Measurements from ENCODE around the gene C4A.
"Not testable (repeated sequence)": the region's sequence is repeated elsewhere in the genome, so short reads cannot be mapped to it uniquely, and the experiment has no call there.

The C4A gene

GRCh38 chr6:31981744-31982143 is at the start of gene C4A:
C4A (plus strand) TSS chr6:31982057; CDS start chr6:31982108, 51 bp downstream.
- not testable (repeated sequence) for H3K4me1 Mint-ChIP-seq; ATAC-seq (replicated peaks); H3K9me3 Mint-ChIP-seq; H3K27ac Mint-ChIP-seq; H3K4me3 Mint-ChIP-seq; H3K27me3 Mint-ChIP-seq; DNase-seq
- H3K36me3 Mint-ChIP-seq, result peaks cover 2 to 16% of the 10 kb centered on the region in 2 donors

GRCh38 chr6:31932137-31932536 is 49.7 kb upstream of the C4A start:
- DNase-seq; ATAC-seq (replicated peaks); H3K36me3 Mint-ChIP-seq; H3K4me1 Mint-ChIP-seq; H3K9me3 Mint-ChIP-seq; H3K4me3 Mint-ChIP-seq; H3K27ac Mint-ChIP-seq: not testable (repeated sequence)
- peaks cover 15 to 16% of the 10 kb centered on the region in 2 donors for H3K27me3 Mint-ChIP-seq

- Mint-ChIP-seq H3K4me1 (no peaks in the 10 kb centered on the region), H3K27me3 (peaks cover 9 to 15% of the 10 kb centered on the region in 2 donors), H3K36me3 (no peaks in the 10 kb centered on the region), H3K9me3 (no peaks in the 10 kb centered on the region), H3K27ac (no peak overlapping the region), H3K4me3 (no peak overlapping the region)
- ATAC-seq (replicated peaks) (no peak), DNase-seq (no peak)
Measured at GRCh38 chr6:31933537-31933936, 48.3 kb upstream of the C4A start.

GRCh38 chr6:31935021-31935420 is 46.8 kb upstream of the C4A start:
- no peaks in the 10 kb centered on the region for H3K4me1 Mint-ChIP-seq
- H3K4me3 Mint-ChIP-seq, result no peak overlapping the region
- no peak overlapping the region for H3K27ac Mint-ChIP-seq
- no peaks in the 10 kb centered on the region for H3K9me3 Mint-ChIP-seq
- ATAC-seq (replicated peaks) (no peak), DNase-seq (no peak)
- peaks cover 9 to 12% of the 10 kb centered on the region in 2 donors for H3K27me3 Mint-ChIP-seq
- no peaks in the 10 kb centered on the region for H3K36me3 Mint-ChIP-seq

- H3K36me3 Mint-ChIP-seq, result no peaks in the 10 kb centered on the region
- no peaks in the 10 kb centered on the region for H3K9me3 Mint-ChIP-seq
- H3K27ac Mint-ChIP-seq, result no peak overlapping the region
- H3K4me3 Mint-ChIP-seq, result no peak overlapping the region
- peaks cover 12 to 15% of the 10 kb centered on the region in 2 donors for H3K27me3 Mint-ChIP-seq
- H3K4me1 Mint-ChIP-seq, result no peaks in the 10 kb centered on the region
- ATAC-seq (replicated peaks), result no peak
- no peak for DNase-seq
Measured at GRCh38 chr6:31935823-31936222, 46.0 kb upstream of the C4A start.

GRCh38 chr6:31940256-31940664 is 41.6 kb upstream of the C4A start:
- Mint-ChIP-seq H3K4me3 (no peak overlapping the region), H3K27ac (no peak overlapping the region), H3K27me3 (peaks cover 23 to 38% of the 10 kb centered on the region in 2 donors), H3K9me3 (no peaks in the 10 kb centered on the region), H3K4me1 (peaks cover 0 to 2% of the 10 kb centered on the region in 2 donors), H3K36me3 (no peaks in the 10 kb centered on the region)
- DNase-seq, result no peak
- no peak for ATAC-seq (replicated peaks)

- DNase-seq (no peak), ATAC-seq (replicated peaks) (no peak)
- Mint-ChIP-seq H3K36me3 (no peaks in the 10 kb centered on the region), H3K4me1 (peaks cover 0 to 8% of the 10 kb centered on the region in 2 donors), H3K4me3 (no peak overlapping the region), H3K27ac (no peak overlapping the region), H3K9me3 (no peaks in the 10 kb centered on the region), H3K27me3 (peaks cover 27 to 41% of the 10 kb centered on the region in 2 donors)
Measured at GRCh38 chr6:31943742-31944141, 38.1 kb upstream of the C4A start.

GRCh38 chr6:31945154-31945506 is 36.7 kb upstream of the C4A start:
- Mint-ChIP-seq H3K36me3 (peaks cover 0 to 3% of the 10 kb centered on the region in 2 donors), H3K4me1 (peaks cover 0 to 8% of the 10 kb centered on the region in 2 donors), H3K9me3 (no peaks in the 10 kb centered on the region), H3K27ac (no peak overlapping the region), H3K27me3 (peaks cover 27 to 41% of the 10 kb centered on the region in 2 donors), H3K4me3 (no peak overlapping the region)
- ATAC-seq (replicated peaks) (no peak), DNase-seq (no peak)

GRCh38 chr6:31945507-31946369 is 36.1 kb upstream of the C4A start, which contains the start of gene CFB:
CFB (plus strand) TSS chr6:31946095; CDS start chr6:31946222, 127 bp downstream.
- Mint-ChIP-seq H3K9me3 (no peaks in the 10 kb centered on the region), H3K27ac (no peak within 1 kb of the TSS), H3K4me1 (peaks cover 0 to 8% of the 10 kb centered on the region in 2 donors), H3K27me3 (peaks cover 27 to 36% of the 10 kb centered on the region in 2 donors), H3K36me3 (peaks cover 0 to 4% of the 10 kb centered on the region in 2 donors), H3K4me3 (no peak within 1 kb of the TSS)
- ATAC-seq (replicated peaks), result peak; percentile 35 to 38
- DNase-seq, result no peak

GRCh38 chr6:31946370-31946885 is 35.4 kb upstream of the C4A start:
- no peak for ATAC-seq (replicated peaks)
- Mint-ChIP-seq H3K9me3 (no peaks in the 10 kb centered on the region), H3K36me3 (peaks cover 0 to 10% of the 10 kb centered on the region in 2 donors), H3K27ac (no peak overlapping the region), H3K4me3 (no peak overlapping the region), H3K4me1 (peaks cover 0 to 8% of the 10 kb centered on the region in 2 donors), H3K27me3 (peaks cover 27 to 36% of the 10 kb centered on the region in 2 donors)
- no peak for DNase-seq

GRCh38 chr6:31947070-31947675 is 34.7 kb upstream of the C4A start:
- H3K4me1 Mint-ChIP-seq, result peaks cover 0 to 8% of the 10 kb centered on the region in 2 donors
- peaks cover 0 to 10% of the 10 kb centered on the region in 2 donors for H3K36me3 Mint-ChIP-seq
- ATAC-seq (replicated peaks) (no peak), DNase-seq (no peak)
- no peaks in the 10 kb centered on the region for H3K9me3 Mint-ChIP-seq
- H3K27me3 Mint-ChIP-seq, result peaks cover 25 to 33% of the 10 kb centered on the region in 2 donors
- no peak overlapping the region for H3K27ac Mint-ChIP-seq
- no peak overlapping the region for H3K4me3 Mint-ChIP-seq

- Mint-ChIP-seq H3K36me3 (peaks cover 3 to 13% of the 10 kb centered on the region in 2 donors), H3K27me3 (peaks cover 19 to 26% of the 10 kb centered on the region in 2 donors), H3K9me3 (no peaks in the 10 kb centered on the region), H3K4me1 (peaks cover 0 to 8% of the 10 kb centered on the region in 2 donors), H3K4me3 (no peak overlapping the region), H3K27ac (peak overlapping the region; percentile 3)
- no peak for ATAC-seq (replicated peaks)
- DNase-seq, result no peak
Measured at GRCh38 chr6:31947864-31948263, 34.0 kb upstream of the C4A start.

GRCh38 chr6:31948306-31948705 is 33.6 kb upstream of the C4A start:
- peaks cover 7 to 17% of the 10 kb centered on the region in 2 donors for H3K36me3 Mint-ChIP-seq
- peaks cover 17 to 23% of the 10 kb centered on the region in 2 donors for H3K27me3 Mint-ChIP-seq
- H3K9me3 Mint-ChIP-seq, result no peaks in the 10 kb centered on the region
- DNase-seq (no peak), ATAC-seq (replicated peaks) (no peak)
- H3K4me1 Mint-ChIP-seq, result peaks cover 4 to 11% of the 10 kb centered on the region in 2 donors
- H3K27ac Mint-ChIP-seq, result peak overlapping the region; percentile 63
- H3K4me3 Mint-ChIP-seq, result no peak overlapping the region

GRCh38 chr6:31948753-31949413 is 33.0 kb upstream of the C4A start:
- no peaks in the 10 kb centered on the region for H3K9me3 Mint-ChIP-seq
- H3K27ac Mint-ChIP-seq, result no peak overlapping the region
- H3K27me3 Mint-ChIP-seq, result peaks cover 11 to 17% of the 10 kb centered on the region in 2 donors
- H3K4me1 Mint-ChIP-seq, result peaks cover 7 to 12% of the 10 kb centered on the region in 2 donors
- DNase-seq (no peak), ATAC-seq (replicated peaks) (no peak)
- H3K4me3 Mint-ChIP-seq, result no peak overlapping the region
- peaks cover 13 to 23% of the 10 kb centered on the region in 2 donors for H3K36me3 Mint-ChIP-seq
